Sigmoid colon (tissue), 7 donors: ENCODE results near the gene ABCG4. TPM values are rescaled to one million over a fixed set of nuclear protein-coding genes. Genes with fewer than 3 reads are reported as not detected.
"Not testable (repeated sequence)": the region's sequence is repeated elsewhere in the genome, so short reads cannot be mapped to it uniquely, and the experiment has no call there.

Source experiments
- DNase-seq: peaks from one replicate; pipeline ENCODE4 v3.0.0-alpha.2; 2019
- H3K27ac ChIP-seq, 4 donors: fragments of 200-600 bp; sonication (generic); one replicate each; pipeline ENCODE4 v1.5.1; 2016 to 2019; ENCODE audit warnings: mild to moderate bottlenecking in 1 of 4
- H3K27me3 ChIP-seq, 3 donors: fragments of 200-600 bp; sonication (generic); one replicate each; pipeline ENCODE4 v1.5.1; 2019; ENCODE audit warnings: mild to moderate bottlenecking in 1 of 3
- H3K36me3 ChIP-seq, 4 donors: fragments of 200-600 bp; sonication (generic); one replicate each; pipeline ENCODE4 v1.5.1; 2016 to 2019
- H3K4me1 ChIP-seq, 4 donors: fragments of 200-600 bp; sonication (generic); one replicate each; pipeline ENCODE4 v1.5.1; 2017 to 2019
- H3K4me3 ChIP-seq, 4 donors: fragments of 200-600 bp; sonication (generic); one replicate each; pipeline ENCODE4 v1.5.1; 2017 to 2019; ENCODE audit warnings: mild to moderate bottlenecking in 2 of 4, moderate library complexity in 1 of 4
- H3K9me3 ChIP-seq, 4 donors: fragments of 200-600 bp in 3 of 4; sonication (generic) in 3 of 4; one replicate each; pipeline versions ENCODE4 v1.5.1 to v1.6.1; 2013 to 2019
- EP300 ChIP-seq, 4 donors: sonication (generic); formaldehyde crosslinking; IDR thresholded peaks; one replicate each; pipeline ENCODE4 v1.6.1; 2017; ENCODE audit warnings: antibody characterized with exemption in 4 of 4
- POLR2A ChIP-seq, 2 donors: fragments of 450-650 bp; IDR thresholded peaks; one replicate each; pipeline ENCODE4 v1.6.1; 2016; ENCODE audit warnings: antibody characterized with exemption in 2 of 2, mild to moderate bottlenecking in 2 of 2, moderate library complexity in 2 of 2
- POLR2AphosphoS5 ChIP-seq, 4 donors: sonication (generic); formaldehyde crosslinking; IDR thresholded peaks; one replicate each; pipeline ENCODE4 v1.6.1; 2017; ENCODE audit warnings: antibody characterized with exemption in 4 of 4
- WGBS, 2 donors: extraction: QIAGEN DNeasy Blood & Tissue Kit; methylation state at CpG; one replicate each; pipeline ENCODE4 v1.1.7; 2013; 5-methylcytosine and 5-hydroxymethylcytosine counted together
- intact Hi-C: fragments of 100-400 bp; cut with DNase I; formaldehyde crosslinking; loops from one replicate; pipeline ENCODE4 v1.15.1; 2023
- polyA plus RNA-seq, 3 donors: library from polyadenylated mRNA; stranded (reverse); fragments of 200-250 nt; gene quantifications; one replicate each; pipeline ENCODE4 v1.2.3, GENCODE V29; 2013
- total RNA-seq, 4 donors: library from RNA; depleted of rRNA; stranded (reverse); fragments of >200 nt; gene quantifications; one replicate each; pipeline ENCODE4 v1.1.0, GENCODE V29; 2016
- TF ChIP-seq, protein P1 (sequence below), 4 experiments: fragments of 450-650 bp in 3 of 4; fragments of 200-600 bp in 1 of 4; IDR thresholded peaks; one replicate each; pipeline ENCODE4 v1.5.1; 2016 to 2019; ENCODE audit warnings: antibody characterized with exemption in 4 of 4, mild to moderate bottlenecking in 3 of 4, moderate library complexity in 2 of 4
- donor health status: healthy with polysubstance abuse.
- donor health status: Bipolar disorder and iron deficiency.
- donor health status: healthy.

Gene ABCG4
- total and polyA plus RNA-seq, 7 donors, result under 0.01 to 0.55 (median 0.26) TPM; not detected in 2

DNA sequence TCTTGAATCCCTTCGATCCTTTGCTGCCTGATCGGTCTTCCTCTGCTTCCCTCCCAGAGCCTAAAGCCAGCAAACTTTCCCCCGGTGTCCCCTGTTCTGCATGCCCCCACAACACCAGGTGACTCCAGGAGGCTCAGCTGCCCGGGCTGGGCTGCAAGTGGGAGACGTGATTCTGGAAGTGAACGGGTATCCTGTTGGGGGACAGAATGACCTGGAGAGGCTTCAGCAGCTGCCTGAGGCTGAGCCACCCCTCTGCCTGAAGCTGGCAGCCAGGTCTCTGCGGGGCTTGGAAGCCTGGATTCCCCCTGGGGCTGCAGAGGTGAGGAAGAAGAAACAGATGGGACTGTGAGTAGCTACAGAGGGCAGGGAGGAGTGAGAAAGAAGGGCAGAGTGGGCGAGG lies 40.0 kb downstream of the ABCG4 start:
- intact Hi-C loops, result no loop called here
- TF ChIP-seq, protein P1, sequence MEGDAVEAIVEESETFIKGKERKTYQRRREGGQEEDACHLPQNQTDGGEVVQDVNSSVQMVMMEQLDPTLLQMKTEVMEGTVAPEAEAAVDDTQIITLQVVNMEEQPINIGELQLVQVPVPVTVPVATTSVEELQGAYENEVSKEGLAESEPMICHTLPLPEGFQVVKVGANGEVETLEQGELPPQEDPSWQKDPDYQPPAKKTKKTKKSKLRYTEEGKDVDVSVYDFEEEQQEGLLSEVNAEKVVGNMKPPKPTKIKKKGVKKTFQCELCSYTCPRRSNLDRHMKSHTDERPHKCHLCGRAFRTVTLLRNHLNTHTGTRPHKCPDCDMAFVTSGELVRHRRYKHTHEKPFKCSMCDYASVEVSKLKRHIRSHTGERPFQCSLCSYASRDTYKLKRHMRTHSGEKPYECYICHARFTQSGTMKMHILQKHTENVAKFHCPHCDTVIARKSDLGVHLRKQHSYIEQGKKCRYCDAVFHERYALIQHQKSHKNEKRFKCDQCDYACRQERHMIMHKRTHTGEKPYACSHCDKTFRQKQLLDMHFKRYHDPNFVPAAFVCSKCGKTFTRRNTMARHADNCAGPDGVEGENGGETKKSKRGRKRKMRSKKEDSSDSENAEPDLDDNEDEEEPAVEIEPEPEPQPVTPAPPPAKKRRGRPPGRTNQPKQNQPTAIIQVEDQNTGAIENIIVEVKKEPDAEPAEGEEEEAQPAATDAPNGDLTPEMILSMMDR (IDR thresholded peaks at IDR 0.05), result no peak
- TF ChIP-seq POLR2AphosphoS5 (IDR thresholded peaks at IDR 0.05) (no peak), POLR2A (IDR thresholded peaks at IDR 0.05) (no peak), EP300 (IDR thresholded peaks at IDR 0.05) (no peak)
- WGBS, 2 donors, result 80 to 83% methylated on average over 8 of the region's 8 CpGs

DNA sequence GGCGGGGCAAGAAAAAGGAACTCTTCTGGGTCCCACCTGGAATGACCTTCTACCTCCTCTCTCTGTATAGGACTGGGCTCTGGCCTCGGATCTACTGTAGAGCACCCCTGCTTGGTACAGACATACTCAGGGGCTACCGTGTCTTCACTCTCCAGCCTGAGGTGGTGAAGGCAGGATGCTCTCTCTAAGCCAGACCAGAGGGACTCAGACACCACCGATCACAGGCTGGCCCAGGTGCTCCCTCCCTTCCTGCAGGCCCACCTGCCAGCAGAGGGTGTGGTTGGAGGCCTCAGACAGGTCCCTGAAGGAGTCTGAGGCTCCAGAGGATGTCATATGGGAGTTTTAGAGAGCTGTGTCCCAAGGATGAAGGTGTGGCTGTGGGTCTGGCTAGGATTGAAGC lies 40.5 kb downstream of the ABCG4 start:
- no peaks in the 10 kb centered on the region for H3K4me1 ChIP-seq
- peaks cover 0 to 20% (median 3%) of the 10 kb centered on the region in 3 donors for H3K27me3 ChIP-seq
- TF ChIP-seq POLR2A (IDR thresholded peaks at IDR 0.05) (no peak), EP300 (IDR thresholded peaks at IDR 0.05) (no peak), POLR2AphosphoS5 (IDR thresholded peaks at IDR 0.05) (no peak)
- TF ChIP-seq, protein P1 (IDR thresholded peaks at IDR 0.05), result no peak
- no peak overlapping the region for H3K27ac ChIP-seq
- H3K36me3 ChIP-seq, result no peaks in the 10 kb centered on the region
- no peaks in the 10 kb centered on the region for H3K9me3 ChIP-seq
- WGBS, 2 donors, result 39 to 76% methylated on average over 4 of the region's 4 CpGs
- intact Hi-C loops, result no loop called here
- no peak overlapping the region for H3K4me3 ChIP-seq
- no peak for DNase-seq

More for the DNA sequence above, 40.0 kb downstream of the ABCG4 start:
- Histone ChIP-seq H3K27me3 (peaks cover 0 to 20% (median 3%) of the 10 kb centered on the region in 3 donors), H3K36me3 (peaks cover 0 to 2% (median 0%) of the 10 kb centered on the region in 4 donors), H3K4me3 (no peak overlapping the region), H3K9me3 (no peaks in the 10 kb centered on the region), H3K4me1 (no peaks in the 10 kb centered on the region), H3K27ac (no peak overlapping the region)
- DNase-seq, result no peak

DNA sequence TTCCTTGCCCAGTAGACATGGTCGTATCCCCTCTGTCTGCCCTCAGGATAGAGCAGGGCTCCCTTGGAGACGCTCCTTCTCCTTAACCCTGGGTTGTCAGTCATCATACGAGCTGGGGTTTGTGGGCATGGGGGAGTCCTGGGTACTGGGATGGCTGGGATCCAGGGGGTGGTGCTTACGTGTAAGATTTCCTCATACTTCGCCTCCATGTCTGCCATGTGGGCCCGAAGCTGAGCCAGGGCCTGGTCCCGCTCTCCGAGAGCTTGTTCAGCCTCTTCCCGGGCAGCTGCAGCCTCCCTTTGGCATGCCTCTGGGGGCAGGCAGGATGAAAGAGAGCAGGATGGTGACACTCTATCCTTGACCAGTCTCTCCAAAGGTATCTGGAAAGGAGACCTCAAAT lies 41.7 kb downstream of the ABCG4 start:
- intact Hi-C loops, result no loop called here
- 88 to 90% methylated on average over 9 of the region's 9 CpGs for WGBS, 2 donors
- H3K4me3 ChIP-seq, result no peak overlapping the region
- no peak overlapping the region for H3K27ac ChIP-seq
- no peak for TF ChIP-seq POLR2A (IDR thresholded peaks at IDR 0.05)
- TF ChIP-seq, protein P1 (IDR thresholded peaks at IDR 0.05), result no peak
- TF ChIP-seq EP300 (IDR thresholded peaks at IDR 0.05), result no peak
- TF ChIP-seq POLR2AphosphoS5 (IDR thresholded peaks at IDR 0.05), result no peak
- no peaks in the 10 kb centered on the region for H3K4me1 ChIP-seq
- no peaks in the 10 kb centered on the region for H3K9me3 ChIP-seq
- peaks cover 0 to 20% (median 3%) of the 10 kb centered on the region in 3 donors for H3K27me3 ChIP-seq
- DNase-seq, result no peak
- no peaks in the 10 kb centered on the region for H3K36me3 ChIP-seq

DNA sequence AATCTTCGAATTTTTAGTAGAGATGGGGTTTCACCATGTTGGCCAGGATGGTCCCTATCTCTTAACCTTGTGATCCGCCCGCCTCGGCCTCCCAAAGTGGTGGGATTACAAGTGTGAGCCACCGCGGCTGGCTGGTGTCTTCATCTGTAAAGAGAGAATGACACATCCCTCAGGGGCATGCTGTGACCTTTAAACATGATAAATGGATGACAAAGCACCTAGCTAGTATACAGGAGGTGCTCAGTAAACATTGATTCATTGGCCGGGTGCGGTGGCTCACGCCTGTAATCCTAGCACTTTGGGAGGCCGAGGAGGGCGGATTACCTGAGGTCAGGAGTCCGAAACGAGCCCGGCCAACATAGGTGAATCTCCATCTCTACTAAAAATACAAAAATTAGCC lies 42.4 kb downstream of the ABCG4 start:
- H3K4me3 ChIP-seq, H3K27ac ChIP-seq, intact Hi-C loops, H3K9me3 ChIP-seq, DNase-seq, H3K4me1 ChIP-seq, H3K36me3 ChIP-seq: not testable (repeated sequence)
- WGBS, 2 donors, result 68 to 85% methylated on average over 14 of the region's 14 CpGs
- peaks cover 0 to 14% (median 3%) of the 10 kb centered on the region in 3 donors for H3K27me3 ChIP-seq

DNA sequence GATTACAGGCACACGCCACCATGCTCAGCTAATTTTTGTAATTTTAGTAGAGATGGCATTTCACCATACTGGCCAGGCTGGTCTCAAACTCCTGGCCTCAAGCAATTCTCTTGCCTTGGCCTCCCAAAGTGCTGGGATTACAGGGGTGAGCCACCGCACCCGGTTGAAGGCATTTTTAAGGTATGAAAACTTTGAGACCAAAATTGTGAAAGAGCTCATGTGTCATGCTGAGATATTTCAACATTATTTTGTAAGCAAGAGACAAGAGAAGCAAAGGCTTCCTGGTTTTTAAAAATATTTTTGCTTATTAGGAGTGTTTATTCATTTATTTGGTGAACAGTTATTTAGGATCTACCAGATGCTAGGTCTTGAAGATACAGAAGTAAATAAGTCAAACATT lies 43.3 kb downstream of the ABCG4 start:
- TF ChIP-seq POLR2AphosphoS5 (IDR thresholded peaks at IDR 0.05), result no peak
- TF ChIP-seq EP300 (IDR thresholded peaks at IDR 0.05), result no peak
- TF ChIP-seq, protein P1 (IDR thresholded peaks at IDR 0.05), result no peak
- no peak for TF ChIP-seq POLR2A (IDR thresholded peaks at IDR 0.05)
- Histone ChIP-seq H3K4me3 (no peak overlapping the region), H3K27ac (no peak overlapping the region), H3K4me1 (no peaks in the 10 kb centered on the region), H3K9me3 (no peaks in the 10 kb centered on the region), H3K36me3 (no peaks in the 10 kb centered on the region), H3K27me3 (peaks cover 0 to 8% (median 2%) of the 10 kb centered on the region in 3 donors)
- intact Hi-C loops, result no loop called here
- 95 to 98% methylated on average over 3 of the region's 3 CpGs for WGBS, 2 donors
- DNase-seq, result no peak
